Mucosa of gallbladder (tissue), 1 donor: ENCODE measurements around the gene MMP24OS. TPM values are rescaled to one million over a fixed set of nuclear protein-coding genes. Genes with fewer than 3 reads are reported as not detected.
"Not testable (repeated sequence)": the region's sequence is repeated elsewhere in the genome, so short reads cannot be mapped to it uniquely, and the experiment has no call there.

Source experiments
- DNase-seq: peaks from one replicate; pipeline ENCODE4 v3.0.0-alpha.2; 2020; ENCODE audit warnings: low spot score
- total RNA-seq: library from RNA; stranded (reverse); gene quantifications from one replicate; pipeline ENCODE4 v1.2.1, GENCODE V29; 2021
- donor health status: DM: no; HTN: no; CAD: no.

The MMP24OS gene
- total RNA-seq, result 123 TPM

DNA sequence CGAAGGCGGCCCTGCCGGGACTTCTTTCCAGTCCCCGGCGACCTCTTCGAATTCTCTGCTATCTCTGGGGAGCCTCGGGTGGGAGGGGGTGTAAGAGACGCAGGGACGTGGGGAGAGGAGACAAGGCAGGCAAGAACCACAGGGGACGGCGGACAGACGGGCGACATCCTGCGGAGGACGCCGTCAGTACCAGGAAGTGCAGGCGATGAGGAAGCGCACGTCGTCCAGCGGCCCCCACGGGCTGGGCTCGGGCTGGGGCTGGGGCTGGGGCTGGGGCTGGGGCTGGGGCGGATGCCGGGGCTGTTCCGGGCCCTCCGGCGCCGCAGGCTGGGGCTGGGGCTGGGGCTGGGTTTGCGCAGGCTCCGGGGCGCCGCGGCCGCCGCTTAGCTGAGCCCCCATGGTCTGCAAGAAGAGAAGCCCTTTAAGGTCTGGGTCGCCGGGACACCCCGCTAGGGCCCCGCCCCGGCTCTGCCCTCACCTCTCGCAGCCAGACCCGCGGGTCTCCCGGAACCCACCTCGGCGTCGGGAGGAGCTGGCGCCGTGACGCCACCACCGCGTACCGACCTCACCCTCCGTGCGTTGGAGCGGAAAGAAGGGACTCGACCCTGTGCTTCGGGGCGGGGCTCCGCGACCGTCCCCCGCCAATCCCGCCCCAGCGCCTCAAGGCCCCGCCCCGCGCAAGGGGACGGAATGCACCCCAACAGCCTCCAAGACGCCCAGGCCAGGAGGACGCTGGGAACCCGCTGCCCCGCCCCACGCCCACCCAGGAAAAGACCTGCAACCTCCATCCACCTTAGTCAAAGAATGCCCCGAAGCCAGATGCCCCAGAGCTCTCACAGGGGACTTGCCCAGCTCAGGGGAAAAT, at the start of gene MMP24OS:
MMP24OS (minus strand) TSS at position 592 of the 865 bp plus-strand sequence; CDS start at position 399, 193 bp downstream.
- peak; percentile 89 for DNase-seq

DNA sequence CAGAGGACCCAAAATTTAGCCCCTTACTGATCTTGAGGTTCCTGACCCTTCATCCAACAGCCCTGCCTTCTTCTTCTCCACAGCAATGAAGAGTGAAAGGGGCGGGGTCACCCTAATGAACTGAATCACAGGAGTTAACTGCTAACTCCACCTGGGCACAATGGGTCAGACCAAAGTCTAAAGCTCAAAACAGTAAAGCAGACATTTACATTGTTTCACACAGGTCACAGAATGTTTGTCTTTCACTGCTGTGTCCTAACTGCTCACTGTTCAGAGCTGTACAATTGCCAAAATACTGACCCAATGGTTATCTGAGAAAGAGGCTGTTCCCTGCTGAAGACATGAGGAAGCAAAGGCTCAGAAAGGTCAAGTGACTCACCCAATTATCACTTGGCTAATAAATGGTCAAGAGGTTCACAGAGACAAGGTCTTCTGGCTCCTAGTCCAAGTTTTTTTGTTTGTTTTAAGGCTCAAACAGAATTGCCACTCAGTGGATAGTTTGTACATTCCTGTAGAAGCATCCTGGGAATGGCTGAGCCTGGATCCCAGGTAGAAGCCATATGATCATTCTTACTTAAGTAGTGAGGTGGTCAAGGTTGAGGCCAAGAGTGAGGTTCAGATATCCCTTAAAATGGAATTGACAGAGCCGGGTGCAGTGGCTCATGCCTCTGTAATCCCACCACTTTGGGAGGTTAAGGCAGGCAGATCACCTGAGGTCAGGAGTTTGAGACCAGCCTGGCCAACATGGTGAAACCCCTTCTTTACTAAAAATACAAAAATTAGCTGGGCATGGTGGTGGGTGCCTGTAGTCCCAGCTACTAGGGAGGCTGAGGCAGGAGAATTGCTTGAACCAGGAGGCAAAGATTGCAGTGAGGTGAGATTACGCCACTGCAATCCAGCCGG, 49.4 kb upstream of the MMP24OS start:
- DNase-seq, result peak; percentile 77

DNA sequence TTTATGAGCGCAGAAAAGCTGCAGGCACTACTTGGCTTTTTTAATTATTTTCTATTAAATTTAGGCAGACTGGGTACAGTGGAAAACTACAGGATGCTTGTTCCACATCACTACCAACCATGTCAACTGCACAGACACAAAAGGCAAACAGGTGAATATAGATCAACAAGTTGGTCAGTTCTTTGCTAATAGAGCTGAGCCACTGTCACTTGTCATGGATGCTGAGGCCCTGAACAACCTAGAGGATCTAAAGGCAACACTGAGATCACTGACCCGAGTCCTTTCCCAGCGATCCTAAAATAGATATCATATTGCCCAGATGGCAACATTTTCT, 48.8 kb upstream of the MMP24OS start:
- no peak for DNase-seq

DNA sequence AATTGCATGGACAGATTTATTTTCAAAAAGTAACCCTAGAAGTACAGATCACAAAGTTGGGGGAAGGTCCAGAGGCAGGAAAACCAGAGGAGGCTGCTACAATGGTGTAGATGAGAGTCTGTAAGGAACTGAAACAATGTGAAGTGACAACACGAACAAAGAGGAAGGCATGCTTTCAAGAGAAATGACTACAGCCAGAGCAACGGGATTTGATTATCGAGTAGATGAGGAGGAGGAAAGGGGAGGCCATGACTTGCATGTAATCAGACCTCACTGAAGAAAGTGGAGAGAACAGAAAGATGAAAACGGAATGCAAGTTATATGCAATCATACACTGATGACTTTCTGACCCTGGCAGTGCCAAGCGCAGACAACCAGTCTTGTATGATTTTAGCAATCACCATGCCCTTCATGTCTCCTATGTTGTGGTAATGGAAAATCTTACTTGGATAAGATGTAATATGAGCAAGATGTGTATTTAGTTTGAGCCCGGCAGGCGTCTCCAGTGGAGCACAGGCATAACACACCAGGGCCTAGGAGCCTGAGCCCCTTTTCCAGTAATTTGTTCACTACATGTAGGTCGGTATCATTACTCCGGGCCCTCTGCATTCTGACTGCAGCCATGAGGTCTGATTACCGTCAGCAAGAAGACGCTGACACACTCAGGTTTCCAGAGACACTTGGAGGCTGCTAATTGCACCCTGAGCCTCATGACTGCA, 48.3 kb upstream of the MMP24OS start:
- no peak for DNase-seq

DNA sequence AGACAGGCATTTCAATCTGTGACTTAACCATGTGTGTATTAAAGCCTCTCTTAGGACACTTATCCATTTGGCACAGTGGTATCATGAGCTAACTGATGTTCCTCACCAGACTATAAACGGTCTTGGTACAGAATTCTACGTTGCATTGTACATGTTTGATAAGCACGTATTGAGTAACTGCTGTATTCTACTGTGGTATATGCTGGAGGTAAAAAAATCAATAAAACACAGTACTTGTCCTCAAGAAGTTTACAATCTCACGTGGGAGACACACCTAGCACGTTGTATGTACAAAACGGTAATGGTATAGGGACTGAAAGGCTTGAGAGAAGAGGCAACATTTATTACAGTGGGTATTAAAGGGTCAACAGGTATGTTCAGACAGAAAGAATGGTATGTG, 47.5 kb upstream of the MMP24OS start:
- no peak for DNase-seq

DNA sequence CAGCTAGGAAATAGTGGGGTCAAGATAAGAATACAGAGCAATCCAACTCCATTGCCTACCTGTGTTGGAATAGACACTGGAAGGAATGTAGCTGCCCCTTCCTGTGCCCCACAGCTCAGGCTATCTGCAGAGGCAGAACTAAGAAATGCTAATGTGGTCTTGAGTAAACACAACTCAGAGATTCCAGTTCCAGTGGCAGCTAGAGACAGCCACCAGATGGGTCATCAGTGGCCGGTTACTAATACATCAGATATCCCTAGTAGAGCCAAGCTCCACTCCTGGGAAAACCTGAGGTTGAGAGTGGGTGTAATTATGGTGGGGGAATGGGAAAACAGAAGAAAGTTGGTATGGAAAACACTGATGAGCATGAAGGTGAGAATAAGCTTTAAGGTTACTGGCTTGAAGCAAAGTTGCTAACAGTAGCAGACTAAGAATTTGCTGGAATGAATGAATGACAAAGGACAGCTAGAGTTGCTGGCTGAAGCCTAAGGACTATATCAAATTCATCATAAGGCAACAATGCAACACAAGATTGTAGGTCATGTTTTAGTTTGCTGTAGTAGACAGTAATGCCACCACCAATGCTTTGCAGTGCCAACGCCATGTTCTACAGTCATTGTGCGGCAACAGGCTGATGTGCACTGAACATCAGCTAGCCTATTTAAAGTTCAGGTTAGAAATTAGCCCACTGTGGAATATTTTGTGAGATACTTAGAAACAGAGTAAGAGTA, 42.6 kb upstream of the MMP24OS start:
- DNase-seq, result no peak

DNA sequence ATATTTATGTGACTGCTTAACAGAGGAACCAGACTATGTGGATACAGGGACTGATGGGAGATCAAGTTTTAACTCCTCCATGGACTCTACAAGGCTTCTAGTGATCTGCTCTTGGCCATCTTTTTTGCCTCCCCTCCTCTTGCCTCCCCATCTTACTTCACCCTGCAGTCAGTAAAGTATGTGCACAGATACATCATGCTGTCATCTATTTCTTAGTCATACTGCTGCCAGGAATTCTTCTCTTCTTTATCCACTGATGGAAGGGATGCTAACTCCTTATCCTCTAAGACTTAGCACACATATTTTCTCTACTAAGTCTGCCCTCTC, 41.9 kb upstream of the MMP24OS start:
- DNase-seq, result no peak

DNA sequence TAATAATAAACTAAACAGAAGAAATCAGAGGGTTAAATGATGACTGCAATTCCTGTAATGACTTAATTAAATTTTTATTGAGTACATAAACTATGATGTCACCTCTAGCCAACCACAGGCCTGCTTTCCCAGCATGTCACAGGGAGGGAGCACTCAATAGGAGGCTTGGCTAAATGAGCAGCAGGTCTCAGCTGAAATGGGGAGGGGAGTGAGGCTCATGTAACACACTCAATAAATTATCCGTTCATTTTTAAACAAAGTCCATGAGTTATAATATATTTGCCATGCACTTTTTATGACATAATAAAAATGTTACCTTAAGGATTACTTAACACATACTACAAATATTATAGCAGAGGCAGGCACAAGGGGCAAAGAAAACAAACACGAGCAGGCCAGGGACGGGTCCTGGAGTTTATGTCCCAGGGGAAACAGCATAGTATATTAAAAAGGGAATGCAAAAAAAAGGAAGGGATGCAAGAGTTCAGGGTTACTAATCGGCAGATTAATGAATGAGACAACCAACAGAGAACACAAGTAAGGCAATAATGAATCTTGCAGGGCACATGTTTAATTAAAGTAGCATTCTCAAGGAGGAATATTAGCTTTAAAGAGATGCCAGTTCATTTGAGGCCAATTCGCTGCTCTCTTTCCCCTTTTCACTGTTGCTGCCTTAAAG, 41.4 kb upstream of the MMP24OS start:
- no peak for DNase-seq

DNA sequence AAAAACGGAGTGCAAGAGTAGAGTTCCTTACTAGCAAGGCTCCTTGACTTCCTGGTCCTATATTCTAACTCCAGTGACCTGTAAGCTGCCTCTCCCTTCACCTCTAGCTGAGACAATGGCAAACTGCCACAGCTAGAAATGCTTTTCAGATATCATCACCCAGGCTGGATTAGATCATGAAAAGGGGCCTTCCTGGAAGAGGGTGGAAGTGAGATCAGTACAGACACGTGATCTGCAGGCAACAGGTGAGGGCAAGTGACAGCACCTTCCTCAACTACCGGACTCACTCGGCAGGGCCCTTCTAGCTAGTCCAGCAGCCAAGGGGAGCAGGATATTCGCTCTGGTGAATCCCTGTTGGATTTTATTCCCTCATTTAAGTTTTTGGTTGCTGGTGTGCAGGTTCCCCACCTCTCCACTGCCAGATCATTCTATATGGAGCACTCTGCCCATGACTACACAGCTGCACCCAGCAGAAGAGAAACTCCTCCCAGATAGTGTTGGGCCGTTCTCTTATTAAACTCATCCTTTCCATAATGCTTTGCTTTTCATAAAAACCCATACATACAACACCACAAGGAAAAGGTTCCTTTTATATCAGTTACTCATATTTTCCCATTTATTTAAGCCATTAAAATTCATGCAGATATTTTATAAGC, 40.7 kb upstream of the MMP24OS start:
- peak; percentile 88 for DNase-seq

DNA sequence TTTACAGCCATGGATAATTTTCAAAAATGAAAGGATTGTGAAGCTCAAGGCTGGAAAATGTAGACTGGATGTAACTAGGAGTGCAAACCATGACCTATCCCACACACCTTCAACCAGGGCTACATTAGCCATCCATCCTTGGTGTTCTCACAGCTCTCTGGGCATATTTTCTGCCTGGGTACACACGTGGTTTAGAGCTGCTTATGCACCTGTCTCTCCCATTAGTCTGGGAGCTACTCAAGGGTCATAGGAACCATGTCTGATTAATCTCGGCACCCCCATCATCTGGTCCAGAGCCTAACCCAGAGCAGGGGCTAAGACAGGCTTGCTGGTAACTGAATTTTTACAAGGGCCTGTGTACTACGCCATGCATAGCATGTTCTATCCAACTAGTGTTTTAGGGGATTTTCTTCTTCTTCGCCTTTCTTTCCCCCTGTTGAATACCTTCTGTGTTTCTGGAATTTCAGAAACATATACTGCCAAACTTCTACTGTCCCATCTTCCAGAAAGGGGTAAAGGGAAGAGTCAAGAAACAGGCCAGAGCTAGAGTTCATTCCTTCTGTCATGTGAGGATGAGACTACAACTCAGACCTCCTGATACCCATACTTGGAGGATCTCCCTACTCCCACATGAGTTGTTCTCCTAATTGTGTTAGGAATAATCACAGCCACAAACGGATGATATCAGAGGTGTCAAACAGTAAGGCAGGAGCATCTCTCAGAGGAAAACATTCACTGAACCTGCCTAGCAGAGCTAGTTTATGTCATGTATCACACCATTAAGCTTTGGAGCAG, 39.7 kb upstream of the MMP24OS start:
- DNase-seq, result no peak

DNA sequence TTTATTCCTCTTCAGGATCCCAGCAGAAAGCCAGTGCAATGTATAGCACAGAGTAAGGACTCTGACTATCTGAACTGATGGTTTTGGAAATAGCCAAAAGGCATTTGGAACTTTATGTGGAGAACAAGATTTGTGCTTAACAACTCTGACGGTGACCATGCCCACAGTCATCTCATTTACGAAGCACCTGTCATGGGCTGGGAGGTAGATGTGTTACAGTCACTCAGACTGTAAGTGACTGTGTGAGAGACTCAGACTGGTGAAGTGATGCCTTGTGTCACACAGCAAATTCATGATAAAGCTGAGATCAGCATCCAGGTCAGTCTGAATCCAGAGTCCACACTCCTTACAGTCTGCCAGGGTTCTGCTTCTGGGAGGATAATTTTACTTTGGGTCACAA, 38.2 kb upstream of the MMP24OS start:
- DNase-seq, result no peak

DNA sequence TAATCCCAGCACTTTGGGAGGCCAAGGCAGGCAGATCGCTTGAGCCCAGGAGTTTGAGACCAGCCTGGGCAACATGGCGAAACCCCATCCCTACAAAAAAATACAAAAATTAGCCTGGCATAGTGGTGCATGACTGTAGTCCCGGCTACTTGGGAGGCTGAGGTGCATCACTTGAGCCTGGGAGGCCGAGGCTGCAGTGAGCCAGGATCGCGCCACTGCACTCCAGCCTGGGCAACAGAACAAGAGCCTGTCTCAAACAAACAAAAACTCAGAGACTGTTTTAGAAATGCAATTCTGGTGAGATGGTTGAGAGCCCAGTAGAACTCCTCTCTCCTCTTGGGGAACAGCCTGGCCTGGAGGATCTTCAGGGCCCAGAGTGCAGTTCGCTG, 37.7 kb upstream of the MMP24OS start:
- not testable (repeated sequence) for DNase-seq

DNA sequence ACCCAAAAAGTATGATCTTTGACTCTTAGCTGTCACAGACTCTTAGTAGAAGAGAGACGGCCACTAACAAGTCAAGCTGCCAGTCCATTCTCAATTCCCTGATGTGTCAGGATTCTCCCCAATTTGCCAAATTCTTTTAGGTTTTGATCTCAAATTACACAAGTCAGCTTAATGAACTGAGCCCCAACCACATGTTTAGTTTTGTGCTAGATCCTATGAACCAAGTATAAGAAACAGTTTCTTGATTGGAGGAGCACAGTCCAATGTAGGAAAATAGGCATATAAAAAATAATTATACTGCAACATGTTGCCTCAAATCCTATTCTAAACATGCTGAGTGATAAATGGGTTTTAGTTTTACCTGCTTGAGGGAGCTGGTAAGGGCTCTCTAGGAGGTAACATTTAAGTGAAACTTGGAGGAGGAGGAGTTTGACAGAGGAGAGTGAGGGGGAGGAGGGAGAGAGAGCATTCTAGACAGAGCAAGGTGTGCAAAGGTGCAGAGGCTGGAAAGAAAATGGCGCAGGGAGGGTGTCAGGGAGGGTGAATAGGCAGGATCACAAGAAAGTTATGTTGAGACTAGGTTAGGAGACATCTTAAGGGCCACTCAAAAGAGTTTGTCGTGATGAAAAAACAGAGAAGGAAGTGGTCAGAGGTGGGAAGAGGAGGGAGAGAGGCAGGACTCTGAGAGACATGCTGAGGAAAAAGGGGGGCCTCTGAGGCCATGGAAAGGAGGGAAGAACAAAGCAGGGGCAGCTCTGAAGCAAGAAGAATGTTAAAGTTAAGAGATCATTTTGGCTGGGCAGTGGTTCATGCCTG, 37.1 kb upstream of the MMP24OS start:
- DNase-seq, result no peak

DNA sequence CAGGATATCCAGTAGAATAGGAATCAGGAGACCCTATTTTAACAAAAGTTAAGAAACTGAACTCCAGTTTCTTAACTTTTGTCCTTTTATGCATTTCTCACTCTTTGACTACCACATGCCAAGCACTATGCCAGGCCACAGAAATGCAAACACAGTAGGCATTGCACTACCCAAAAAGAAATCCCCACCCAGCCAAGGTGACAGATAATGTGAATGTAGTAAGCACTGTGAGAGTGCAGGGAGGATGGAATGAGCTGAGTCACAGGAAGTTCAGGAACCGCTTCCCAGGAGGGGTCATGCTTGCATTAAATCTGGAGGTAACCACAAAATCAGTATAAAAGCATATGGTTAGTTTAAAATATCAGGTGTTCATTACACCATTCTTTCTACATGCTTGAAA, 34.4 kb upstream of the MMP24OS start:
- no peak for DNase-seq

DNA sequence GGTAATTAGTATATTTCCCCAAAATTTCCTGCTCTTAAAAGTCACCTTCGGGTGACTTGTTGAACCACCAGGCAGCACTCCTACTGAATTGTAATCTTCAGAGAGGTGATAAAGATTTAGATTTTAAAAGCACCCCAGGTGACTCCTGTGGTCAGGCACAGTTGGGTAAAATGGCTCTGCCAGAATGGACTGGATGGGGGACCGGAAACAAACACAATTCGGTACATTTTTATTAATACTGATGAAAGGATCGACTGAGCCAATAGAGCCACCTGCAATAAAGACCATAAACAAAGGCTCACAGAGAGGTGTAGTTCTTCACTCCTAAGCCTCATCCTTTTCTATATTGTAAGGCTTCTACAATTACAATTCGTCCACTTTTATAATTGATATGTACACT, 33.9 kb upstream of the MMP24OS start:
- DNase-seq, result no peak

DNA sequence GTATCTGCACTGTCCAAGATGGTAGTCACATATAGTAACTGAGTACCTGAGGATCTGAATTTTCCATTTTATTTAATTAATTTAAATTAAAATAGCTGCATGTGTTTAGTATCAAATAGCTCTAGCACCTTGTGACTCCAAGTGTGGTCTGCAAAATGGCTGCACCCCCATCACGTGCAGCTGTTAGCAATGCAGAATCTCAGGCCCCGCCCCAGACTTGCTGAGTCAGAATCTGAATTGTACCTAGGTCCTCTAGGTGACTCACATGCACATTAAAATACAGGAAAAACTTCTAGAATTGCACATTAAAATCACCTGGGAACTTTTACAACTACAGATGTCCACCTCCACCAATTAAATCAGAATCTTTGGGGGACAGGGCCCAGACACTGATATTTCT, 33.5 kb upstream of the MMP24OS start:
- DNase-seq, result no peak

DNA sequence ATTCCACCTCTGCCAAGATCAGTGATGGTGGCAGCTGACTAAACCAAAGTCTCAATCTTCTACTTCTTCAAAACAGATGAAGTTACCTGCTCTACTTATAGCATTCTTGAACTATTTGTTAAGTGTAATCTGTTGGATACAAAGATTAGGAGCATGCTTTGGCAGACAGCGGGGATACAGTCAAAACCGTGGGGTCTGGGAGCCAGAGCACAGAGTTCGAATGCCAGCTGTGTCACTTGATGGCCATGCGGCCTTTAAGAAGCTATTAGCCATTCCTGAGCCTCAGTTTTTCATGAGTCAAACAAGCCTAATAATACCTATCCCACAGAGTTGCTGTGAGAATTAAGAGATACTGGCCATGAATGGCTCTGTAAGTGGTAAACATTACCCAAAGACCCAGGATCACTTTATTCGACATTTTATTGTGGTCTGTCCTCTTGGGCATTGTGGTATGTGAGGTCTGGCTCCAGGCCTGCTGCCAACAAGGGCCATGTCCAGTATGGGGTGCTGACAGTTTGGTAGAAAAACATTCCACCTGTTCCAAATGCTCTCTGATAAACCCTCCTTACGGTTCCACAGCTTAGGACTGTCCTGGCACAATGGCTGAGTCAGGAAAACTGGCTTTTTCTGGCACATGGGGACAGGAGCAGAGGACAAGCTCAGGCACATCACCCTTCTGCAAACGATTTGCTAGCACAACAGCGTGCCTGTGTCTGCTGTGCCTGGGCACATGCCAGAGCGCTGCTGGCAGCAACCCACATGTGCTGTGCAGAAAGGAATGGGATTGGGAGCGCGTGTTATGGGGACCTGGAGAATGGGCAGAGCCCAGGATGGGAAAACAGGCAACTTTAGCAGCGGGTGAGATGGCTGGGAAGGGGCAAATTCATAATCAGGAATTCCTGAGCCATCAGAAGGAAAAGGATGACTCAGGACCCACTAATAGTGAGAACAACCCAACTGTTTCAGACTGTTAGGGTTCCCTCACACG, 30.0 kb upstream of the MMP24OS start:
- peak; percentile 76 for DNase-seq
